GM21367 (cell line): Measurements from ENCODE around the gene RSPO4.
"Not testable (repeated sequence)": the region's sequence is repeated elsewhere in the genome, so short reads cannot be mapped to it uniquely, and the experiment has no call there.

Experiments used
- ATAC-seq: cut with Tn5 transposase; IDR thresholded peaks from one replicate; pipeline ENCODE4 v1.9.1; 2021; ENCODE audit not compliant: unreplicated experiment

The RSPO4 gene

GRCh38 chr20:1001911-1002681, at the start of gene RSPO4:
TSS of gene RSPO4 (minus strand) at chr20:1002311. CDS start at chr20:1002164, 147 bp downstream.
- no peak for ATAC-seq

GRCh38 chr20:1050440-1050839, 48.3 kb upstream of the RSPO4 start:
- no peak for ATAC-seq

DNA sequence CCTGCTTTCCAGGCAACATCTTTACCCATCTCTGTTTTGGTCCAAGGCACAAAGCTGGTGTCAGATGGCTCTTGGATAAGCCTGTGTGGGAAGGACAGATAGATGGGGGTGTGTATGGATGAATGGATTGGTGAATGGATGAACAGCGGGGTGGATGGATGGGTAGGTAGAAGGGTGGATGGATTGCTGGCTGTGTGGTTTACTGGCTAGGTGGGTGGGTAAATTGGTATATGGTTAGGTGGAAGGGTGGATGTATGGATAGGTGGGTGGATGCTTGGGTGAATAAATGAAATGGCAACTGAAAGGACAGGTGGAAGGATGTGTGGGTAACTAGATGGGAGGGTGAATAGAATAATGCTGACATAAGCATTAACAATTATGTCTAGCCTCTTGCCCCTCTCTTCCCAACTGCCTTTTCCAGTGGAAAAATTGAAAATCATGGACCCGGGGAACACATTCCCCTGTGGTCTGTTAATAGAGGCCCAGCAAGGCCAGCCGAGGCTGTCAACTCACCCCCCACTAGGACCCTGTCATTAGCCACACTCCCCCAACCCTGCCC, 43.8 kb upstream of the RSPO4 start:
- ATAC-seq, result no peak

GRCh38 chr20:1041845-1042390, 39.8 kb upstream of the RSPO4 start:
- no peak for ATAC-seq

DNA sequence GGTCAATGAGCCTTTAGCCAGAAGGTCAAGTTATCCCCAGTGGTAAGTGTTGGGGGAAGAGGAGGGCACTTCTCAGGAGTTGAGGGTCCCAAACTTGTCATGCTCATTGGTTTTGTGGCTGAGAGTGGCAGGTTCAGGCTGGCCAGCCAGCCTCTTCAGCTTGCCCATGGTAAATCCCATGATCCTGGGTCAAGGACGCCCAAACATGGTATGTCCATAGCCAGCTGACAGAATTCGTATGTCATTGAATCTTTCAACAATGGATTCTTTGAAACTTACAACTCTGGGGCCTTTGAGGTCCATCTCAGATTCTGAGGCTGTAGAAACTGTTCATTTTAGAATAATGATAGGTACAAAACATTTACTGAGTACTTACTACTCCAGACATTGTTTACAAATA, 36.1 kb upstream of the RSPO4 start:
- no peak for ATAC-seq

DNA sequence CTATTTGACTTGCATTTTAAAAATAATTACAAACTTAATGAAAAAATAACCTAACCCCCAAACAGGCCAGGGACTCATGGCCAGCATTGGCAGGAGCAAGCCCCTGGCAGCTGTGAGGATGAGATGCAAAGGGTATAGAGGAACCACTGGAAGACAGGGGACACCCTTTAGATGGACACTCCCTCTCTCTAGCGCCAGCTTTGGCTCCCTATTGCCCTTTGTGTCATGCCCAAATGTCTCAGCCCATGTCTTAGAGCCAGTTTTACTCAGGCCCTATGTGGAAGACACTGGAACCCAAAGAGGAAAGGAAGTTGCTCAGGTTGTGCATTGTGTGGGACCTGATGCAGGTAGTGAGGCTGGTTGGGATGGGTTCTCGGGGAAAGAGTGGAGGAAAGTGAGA, 34.9 kb upstream of the RSPO4 start:
- no peak for ATAC-seq

DNA sequence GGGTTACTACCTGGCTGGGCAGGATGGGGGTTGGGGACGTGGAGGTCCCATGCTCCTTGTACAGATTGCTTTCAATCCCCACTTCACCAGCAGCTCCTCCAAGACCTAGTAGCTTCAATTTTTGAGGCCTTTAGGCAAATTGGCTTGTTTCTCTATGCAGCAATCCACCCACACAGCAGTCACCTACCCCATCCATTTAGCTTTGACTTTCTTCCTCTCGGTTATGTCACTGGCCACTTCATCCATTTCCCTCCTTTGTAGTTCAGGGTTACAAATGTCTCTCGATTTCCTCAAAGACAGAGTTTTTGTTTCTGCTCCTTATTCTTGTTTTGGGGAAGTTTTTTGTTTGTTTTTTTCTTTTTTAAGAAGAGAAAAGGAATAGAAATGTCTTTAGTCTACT, 33.4 kb upstream of the RSPO4 start:
- ATAC-seq, result no peak

- ATAC-seq, result no peak
These were observed 32.3 kb upstream of the RSPO4 start for GRCh38 chr20:1034415-1034789.

- ATAC-seq, result no peak
These were observed 31.8 kb upstream of the RSPO4 start for GRCh38 chr20:1033751-1034414.

DNA sequence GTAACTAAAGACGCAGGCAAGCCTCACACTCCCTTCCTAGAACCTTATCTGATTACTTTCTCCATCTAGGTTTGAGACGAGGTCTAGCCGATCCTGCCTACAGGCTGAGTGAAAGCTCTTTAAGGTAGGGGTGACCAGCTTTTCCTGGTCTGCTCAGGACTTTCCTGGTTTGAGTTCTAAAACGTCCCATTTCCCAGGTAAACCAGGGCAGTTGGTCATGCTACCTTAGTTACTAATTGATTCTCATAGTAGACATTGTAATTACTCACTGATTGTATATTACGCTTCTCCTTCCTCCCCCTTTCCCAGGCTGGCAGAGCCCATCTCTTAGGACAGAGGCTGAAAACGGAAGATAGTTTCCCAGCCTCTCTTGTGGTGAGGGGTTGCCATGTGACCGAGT, 27.9 kb upstream of the RSPO4 start:
- no peak for ATAC-seq

DNA sequence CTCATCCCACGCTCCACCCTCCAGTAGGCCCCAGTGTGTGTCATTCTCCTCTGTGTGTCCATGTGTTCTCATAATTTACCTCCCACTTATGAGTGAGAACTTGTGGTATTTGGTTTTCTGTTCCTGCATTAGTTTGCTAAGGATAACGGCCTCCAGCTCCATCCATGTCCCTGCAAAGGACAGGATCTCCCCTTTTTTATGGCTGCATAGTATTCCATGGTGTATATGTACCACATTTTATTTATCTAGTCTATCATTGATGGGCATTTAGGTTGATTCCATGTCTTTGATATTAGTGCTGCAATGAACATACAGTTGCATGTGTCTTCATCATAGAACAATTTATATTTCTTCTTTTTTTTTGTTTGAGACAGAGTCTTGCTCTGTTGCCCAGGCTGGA, 24.1 kb upstream of the RSPO4 start:
- not testable (repeated sequence) for ATAC-seq

DNA sequence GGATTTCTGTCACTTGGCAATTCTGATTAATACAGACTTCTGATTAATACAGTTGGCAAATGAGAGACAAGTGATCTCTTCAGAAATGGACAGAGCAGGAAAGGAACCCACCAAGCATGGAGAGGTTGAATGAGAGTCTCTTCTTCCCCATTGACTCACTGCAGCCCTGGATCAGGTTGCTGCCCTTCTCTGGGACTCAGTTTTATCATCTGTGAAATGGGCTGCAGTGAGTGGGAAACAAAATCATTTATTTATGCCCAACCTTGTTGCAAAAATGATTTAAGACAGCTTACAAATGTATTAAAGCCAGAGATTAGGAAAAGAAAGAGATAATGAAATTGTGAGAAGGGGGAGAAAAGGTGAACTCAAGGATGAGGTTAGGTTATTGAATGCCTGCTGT, 20.8 kb upstream of the RSPO4 start:
- ATAC-seq, result no peak

- no peak for ATAC-seq
These were observed 18.5 kb upstream of the RSPO4 start for GRCh38 chr20:1020614-1021013.

GRCh38 chr20:1019344-1019743, 17.2 kb upstream of the RSPO4 start:
- ATAC-seq, result no peak

- no peak for ATAC-seq
These were observed 15.6 kb upstream of the RSPO4 start for GRCh38 chr20:1017677-1018076.

- ATAC-seq, result no peak
These were observed 13.1 kb upstream of the RSPO4 start for GRCh38 chr20:1015181-1015580.

GRCh38 chr20:1014471-1014870, 12.4 kb upstream of the RSPO4 start:
- no peak for ATAC-seq

- no peak for ATAC-seq
These were observed 11.6 kb upstream of the RSPO4 start for GRCh38 chr20:1013566-1014340.

DNA sequence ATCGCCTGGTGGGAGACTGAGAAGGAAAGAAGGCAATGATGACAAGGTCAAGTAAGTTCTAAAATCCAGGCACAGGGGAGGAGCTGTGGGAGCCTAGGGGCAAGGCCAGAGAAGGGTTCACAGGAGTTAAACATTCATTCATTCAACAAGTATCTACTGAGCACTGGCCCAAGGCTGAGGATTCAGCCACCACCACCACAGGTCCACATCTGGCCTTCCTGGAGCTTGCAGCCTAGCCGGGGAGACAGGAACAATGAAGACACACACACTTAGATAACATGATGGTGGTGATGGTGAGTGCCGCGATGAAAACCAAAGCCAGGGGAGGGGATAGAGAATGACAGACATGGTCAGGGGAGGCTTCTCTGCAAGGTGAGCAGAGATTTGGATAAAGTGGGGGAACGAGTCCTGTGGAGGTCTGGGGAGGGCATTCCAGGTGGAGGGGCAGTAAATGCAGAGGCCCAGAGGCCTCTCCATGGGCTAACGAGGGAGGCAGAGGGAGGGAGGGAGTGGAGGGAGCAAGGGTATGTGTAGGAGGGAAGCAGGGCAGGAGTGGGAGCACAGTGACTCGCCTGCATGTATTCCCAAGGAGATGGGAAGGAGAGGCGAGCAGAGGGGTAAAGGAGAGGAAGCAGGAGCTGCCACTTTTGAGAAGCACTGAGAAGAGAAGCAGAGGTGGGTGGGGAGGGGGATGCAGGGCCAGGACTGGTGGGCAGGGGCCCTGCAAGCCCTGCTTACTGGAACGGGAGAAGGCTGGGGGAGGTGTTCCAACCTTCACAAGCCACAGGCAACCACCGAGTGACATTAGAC, 10.5 kb upstream of the RSPO4 start:
- ATAC-seq, result no peak

DNA sequence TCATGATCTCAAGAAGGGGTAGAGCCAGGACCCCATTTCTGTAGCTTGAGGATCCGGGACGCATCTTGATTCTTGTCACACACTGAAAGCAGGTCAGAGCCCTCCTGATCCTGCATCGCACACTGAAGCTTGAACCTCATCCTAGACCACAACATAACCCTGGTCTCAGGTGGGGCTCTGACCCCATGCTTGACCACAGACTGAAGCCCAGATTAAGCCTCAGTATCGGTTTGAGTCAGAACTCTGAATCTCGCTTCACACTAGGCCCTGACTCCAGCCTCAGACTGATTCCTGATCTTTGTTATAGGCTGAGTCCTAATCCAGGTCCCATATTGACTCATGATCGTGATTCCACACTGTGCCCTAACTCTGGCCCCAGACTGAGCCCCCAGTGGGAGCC, 8.5 kb upstream of the RSPO4 start:
- no peak for ATAC-seq
